22Rv1 (cell line): ENCODE measurements around the gene PCDHGA4.
"Not testable (repeated sequence)": the region's sequence is repeated elsewhere in the genome, so short reads cannot be mapped to it uniquely, and the experiment has no call there.

Experiments
- H3K27ac ChIP-seq: fragments of 450-650 bp; 2 replicates; pipeline ENCODE4 v1.5.1; 2017
- CTCF ChIP-seq: fragments of 450-650 bp; IDR thresholded peaks from 2 replicates; pipeline ENCODE4 v1.5.1; 2017; ENCODE audit warnings: mild to moderate bottlenecking
- ZFX ChIP-seq: fragments of 450-650 bp; IDR thresholded peaks from 2 replicates; pipeline ENCODE4 v1.6.1; 2017; ENCODE audit warnings: antibody characterized with exemption, borderline replicate concordance

PCDHGA4 gene

GRCh38 chr5:141322261-141322660 is 32.6 kb upstream of the PCDHGA4 start:
- TF ChIP-seq ZFX (no peak), CTCF (no peak)
- H3K27ac ChIP-seq, result no peak overlapping the region

GRCh38 chr5:141326088-141326854 is 28.6 kb upstream of the PCDHGA4 start:
- peak overlapping the region; percentile 32; the same call in 1 of the 2 replicates for H3K27ac ChIP-seq
- peak; percentile 92 for TF ChIP-seq CTCF
- no peak for TF ChIP-seq ZFX

GRCh38 chr5:141328231-141328630 is 26.6 kb upstream of the PCDHGA4 start:
- TF ChIP-seq CTCF, result no peak
- TF ChIP-seq ZFX, result no peak
- H3K27ac ChIP-seq, result no peak overlapping the region

DNA sequence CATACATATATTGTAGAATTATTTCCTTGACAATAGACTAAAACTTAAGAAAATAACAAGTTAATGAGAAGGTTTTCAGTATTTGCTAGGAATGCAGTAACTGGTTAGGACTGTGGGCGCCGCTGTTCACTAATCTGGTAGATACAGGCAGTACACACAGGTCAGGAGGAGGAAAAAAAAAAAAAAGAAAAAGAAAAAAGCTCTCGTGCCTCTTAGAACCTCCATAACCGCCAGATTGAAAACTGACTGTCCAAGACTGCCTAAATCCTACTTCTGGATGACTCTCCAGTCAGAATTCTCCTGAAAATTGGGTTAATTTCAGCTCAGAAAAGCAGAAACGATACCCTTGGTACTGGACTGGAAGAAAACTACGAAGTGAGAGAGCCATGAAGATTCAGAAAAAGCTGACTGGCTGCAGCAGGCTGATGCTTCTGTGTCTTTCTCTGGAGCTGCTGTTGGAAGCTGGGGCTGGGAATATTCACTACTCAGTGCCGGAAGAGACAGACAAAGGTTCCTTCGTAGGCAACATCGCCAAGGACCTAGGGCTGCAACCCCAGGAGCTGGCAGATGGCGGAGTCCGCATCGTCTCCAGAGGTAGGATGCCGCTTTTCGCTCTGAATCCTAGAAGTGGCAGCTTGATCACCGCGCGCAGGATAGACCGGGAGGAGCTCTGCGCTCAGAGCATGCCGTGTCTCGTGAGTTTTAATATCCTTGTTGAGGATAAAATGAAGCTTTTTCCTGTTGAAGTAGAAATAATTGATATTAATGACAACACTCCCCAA is 24.3 kb upstream of the PCDHGA4 start, which contains the start of gene PCDHGA1:
Gene PCDHGA1 (plus strand): TSS at position 216 of the 782 bp plus-strand sequence.
- H3K27ac ChIP-seq, result no peak within 1 kb of the TSS
- peak; percentile 86 for TF ChIP-seq CTCF
- no peak for TF ChIP-seq ZFX

- H3K27ac ChIP-seq, result not testable (repeated sequence)
Observed at GRCh38 chr5:141332571-141332970, 22.2 kb upstream of the PCDHGA4 start.

- no peak for TF ChIP-seq ZFX
- peak; percentile 73 for TF ChIP-seq CTCF
- no peak within 1 kb of the TSS for H3K27ac ChIP-seq
Observed at GRCh38 chr5:141338538-141339306, 16.1 kb upstream of the PCDHGA4 start, which contains the start of gene PCDHGA2. TSS of gene PCDHGA2 (plus strand) at chr5:141338760.

DNA sequence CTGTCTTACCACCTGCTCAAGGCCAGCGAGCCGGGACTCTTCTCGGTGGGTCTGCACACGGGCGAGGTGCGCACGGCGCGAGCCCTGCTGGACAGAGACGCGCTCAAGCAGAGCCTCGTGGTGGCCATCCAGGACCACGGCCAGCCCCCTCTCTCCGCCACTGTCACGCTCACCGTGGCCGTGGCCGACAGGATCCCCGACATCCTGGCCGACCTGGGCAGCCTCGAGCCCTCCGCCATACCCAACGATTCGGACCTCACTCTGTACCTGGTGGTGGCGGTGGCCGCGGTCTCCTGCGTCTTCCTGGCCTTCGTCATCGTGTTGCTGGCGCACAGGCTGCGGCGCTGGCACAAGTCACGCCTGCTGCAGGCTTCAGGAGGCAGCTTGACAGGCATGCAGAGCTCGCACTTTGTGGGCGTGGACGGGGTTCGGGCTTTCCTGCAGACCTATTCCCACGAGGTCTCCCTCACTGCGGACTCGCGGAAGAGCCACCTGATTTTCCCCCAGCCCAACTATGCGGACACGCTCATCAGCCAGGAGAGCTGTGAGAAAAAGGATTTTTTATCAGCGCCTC is 14.0 kb upstream of the PCDHGA4 start:
- not testable (repeated sequence) for H3K27ac ChIP-seq

- no peak overlapping the region for H3K27ac ChIP-seq
- TF ChIP-seq CTCF (no peak), ZFX (no peak)
Observed at GRCh38 chr5:141342773-141343172, 12.0 kb upstream of the PCDHGA4 start.
